ENCODE data around the gene UCP2. TPM values are rescaled to one million over a fixed set of nuclear protein-coding genes. Genes with fewer than 3 reads are reported as not detected.
"Not testable (repeated sequence)": the region's sequence is repeated elsewhere in the genome, so short reads cannot be mapped to it uniquely, and the experiment has no call there.

Gene UCP2
- total RNA-seq, 1 donor = 68.7 TPM

- Histone ChIP-seq H3K4me1 (ENCODE audit: insufficient read depth, low read length) (no peaks in the 10 kb centered on the region), H3K4me3 (ENCODE audit: low read length) (no peak within 1 kb of the TSS), H3K27me3 (ENCODE audit: insufficient read depth, low read length) (no peaks in the 10 kb centered on the region), H3K9me3 (ENCODE audit: low read depth, low read length) (no peaks in the 10 kb centered on the region)
Measured at GRCh38 chr11:73950869-73951710, 31.6 kb downstream of the UCP2 start, which contains the start of gene DNAJB13. TSS of gene DNAJB13 (plus strand) at chr11:73951026. CDS start at chr11:73951070, 44 bp downstream.

GRCh38 chr11:73949912-73950311 lies 32.7 kb downstream of the UCP2 start:
- Histone ChIP-seq H3K4me3 (ENCODE audit: low read length) (no peak overlapping the region), H3K4me1 (ENCODE audit: insufficient read depth, low read length) (no peaks in the 10 kb centered on the region), H3K27me3 (ENCODE audit: insufficient read depth, low read length) (no peaks in the 10 kb centered on the region), H3K9me3 (ENCODE audit: low read depth, low read length) (no peaks in the 10 kb centered on the region)

GRCh38 chr11:73949246-73949645 lies 33.4 kb downstream of the UCP2 start:
- no peaks in the 10 kb centered on the region for H3K9me3 ChIP-seq (ENCODE audit: low read depth, low read length)
- no peak overlapping the region for H3K4me3 ChIP-seq (ENCODE audit: low read length)
- H3K4me1 ChIP-seq (ENCODE audit: insufficient read depth, low read length) = no peaks in the 10 kb centered on the region
- no peaks in the 10 kb centered on the region for H3K27me3 ChIP-seq (ENCODE audit: insufficient read depth, low read length)

- Histone ChIP-seq H3K4me3 (ENCODE audit: low read length) (no peak overlapping the region), H3K9me3 (ENCODE audit: low read depth, low read length) (no peaks in the 10 kb centered on the region), H3K27me3 (ENCODE audit: insufficient read depth, low read length) (no peaks in the 10 kb centered on the region), H3K4me1 (ENCODE audit: insufficient read depth, low read length) (no peaks in the 10 kb centered on the region)
Measured at GRCh38 chr11:73946798-73947458, 35.7 kb downstream of the UCP2 start.

- no peak overlapping the region for H3K4me3 ChIP-seq (ENCODE audit: low read length)
- no peaks in the 10 kb centered on the region for H3K9me3 ChIP-seq (ENCODE audit: low read depth, low read length)
- H3K27me3 ChIP-seq (ENCODE audit: insufficient read depth, low read length) = no peaks in the 10 kb centered on the region
- H3K4me1 ChIP-seq (ENCODE audit: insufficient read depth, low read length) = no peaks in the 10 kb centered on the region
Measured at GRCh38 chr11:73945396-73945795, 37.2 kb downstream of the UCP2 start.

GRCh38 chr11:73944901-73945300 lies 37.7 kb downstream of the UCP2 start:
- Histone ChIP-seq H3K27me3 (ENCODE audit: insufficient read depth, low read length) (no peaks in the 10 kb centered on the region), H3K9me3 (ENCODE audit: low read depth, low read length) (no peaks in the 10 kb centered on the region), H3K4me3 (ENCODE audit: low read length) (no peak overlapping the region), H3K4me1 (ENCODE audit: insufficient read depth, low read length) (no peaks in the 10 kb centered on the region)

GRCh38 chr11:73944085-73944484 lies 38.6 kb downstream of the UCP2 start:
- H3K4me1 ChIP-seq (ENCODE audit: insufficient read depth, low read length) = no peaks in the 10 kb centered on the region
- no peaks in the 10 kb centered on the region for H3K9me3 ChIP-seq (ENCODE audit: low read depth, low read length)
- H3K4me3 ChIP-seq (ENCODE audit: low read length) = no peak overlapping the region
- no peaks in the 10 kb centered on the region for H3K27me3 ChIP-seq (ENCODE audit: insufficient read depth, low read length)

GRCh38 chr11:73942010-73942409 lies 40.6 kb downstream of the UCP2 start:
- no peak overlapping the region for H3K4me3 ChIP-seq (ENCODE audit: low read length)
- no peaks in the 10 kb centered on the region for H3K4me1 ChIP-seq (ENCODE audit: insufficient read depth, low read length)
- no peaks in the 10 kb centered on the region for H3K9me3 ChIP-seq (ENCODE audit: low read depth, low read length)
- H3K27me3 ChIP-seq (ENCODE audit: insufficient read depth, low read length) = no peaks in the 10 kb centered on the region

GRCh38 chr11:73940801-73941570 lies 41.7 kb downstream of the UCP2 start:
- Histone ChIP-seq H3K9me3 (ENCODE audit: low read depth, low read length) (no peaks in the 10 kb centered on the region), H3K4me3 (ENCODE audit: low read length) (no peak overlapping the region), H3K4me1 (ENCODE audit: insufficient read depth, low read length) (no peaks in the 10 kb centered on the region), H3K27me3 (ENCODE audit: insufficient read depth, low read length) (no peaks in the 10 kb centered on the region)

GRCh38 chr11:73939096-73939495 lies 43.5 kb downstream of the UCP2 start:
- no peaks in the 10 kb centered on the region for H3K9me3 ChIP-seq (ENCODE audit: low read depth, low read length)
- H3K4me1 ChIP-seq (ENCODE audit: insufficient read depth, low read length) = no peaks in the 10 kb centered on the region
- H3K4me3 ChIP-seq (ENCODE audit: low read length) = no peak overlapping the region
- H3K27me3 ChIP-seq (ENCODE audit: insufficient read depth, low read length) = no peaks in the 10 kb centered on the region

- not testable (repeated sequence) for H3K9me3 ChIP-seq (ENCODE audit: low read depth, low read length); H3K4me3 ChIP-seq (ENCODE audit: low read length); H3K27me3 ChIP-seq (ENCODE audit: insufficient read depth, low read length); H3K4me1 ChIP-seq (ENCODE audit: insufficient read depth, low read length)
Measured at GRCh38 chr11:73936047-73936446, 46.6 kb downstream of the UCP2 start.

GRCh38 chr11:73932781-73933180 lies 49.9 kb downstream of the UCP2 start:
- Histone ChIP-seq H3K4me3 (ENCODE audit: low read length) (no peak overlapping the region), H3K27me3 (ENCODE audit: insufficient read depth, low read length) (no peaks in the 10 kb centered on the region), H3K9me3 (ENCODE audit: low read depth, low read length) (no peaks in the 10 kb centered on the region), H3K4me1 (ENCODE audit: insufficient read depth, low read length) (no peaks in the 10 kb centered on the region)

GRCh38 chr11:73931951-73932350 lies 50.7 kb downstream of the UCP2 start:
- no peaks in the 10 kb centered on the region for H3K27me3 ChIP-seq (ENCODE audit: insufficient read depth, low read length)
- H3K4me3 ChIP-seq (ENCODE audit: low read length) = no peak overlapping the region
- no peaks in the 10 kb centered on the region for H3K4me1 ChIP-seq (ENCODE audit: insufficient read depth, low read length)
- H3K9me3 ChIP-seq (ENCODE audit: low read depth, low read length) = no peaks in the 10 kb centered on the region

GRCh38 chr11:73931039-73931645 lies 51.5 kb downstream of the UCP2 start:
- Histone ChIP-seq H3K9me3 (ENCODE audit: low read depth, low read length) (no peaks in the 10 kb centered on the region), H3K4me3 (ENCODE audit: low read length) (no peak overlapping the region)

GRCh38 chr11:73929388-73929787 lies 53.3 kb downstream of the UCP2 start:
- no peak overlapping the region for H3K4me3 ChIP-seq (ENCODE audit: low read length)
- H3K27me3 ChIP-seq (ENCODE audit: insufficient read depth, low read length) = no peaks in the 10 kb centered on the region
- H3K4me1 ChIP-seq (ENCODE audit: insufficient read depth, low read length) = no peaks in the 10 kb centered on the region
- H3K9me3 ChIP-seq (ENCODE audit: low read depth, low read length) = no peaks in the 10 kb centered on the region

More at GRCh38 chr11:73931039-73931645, 51.5 kb downstream of the UCP2 start:
- H3K27me3 ChIP-seq (ENCODE audit: insufficient read depth, low read length) = no peaks in the 10 kb centered on the region
- no peaks in the 10 kb centered on the region for H3K4me1 ChIP-seq (ENCODE audit: insufficient read depth, low read length)
